Neuronal stem cell (in vitro differentiated cells): ENCODE results near the gene STN1.

Experiments used
- DNase-seq: peaks from one replicate; pipeline ENCODE4 v3.0.0-alpha.2; 2013; ENCODE audit warnings: low spot score
- H2AFZ ChIP-seq: one replicate; pipeline ENCODE4 v1.6.1; 2013; ENCODE audit warnings: mild to moderate bottlenecking, low read length, inconsistent platforms
- H2AK5ac ChIP-seq: 2 replicates; pipeline ENCODE4 v1.6.1; 2013; ENCODE audit warnings: low read depth, mild to moderate bottlenecking, inconsistent platforms, low read length, moderate library complexity, mixed read lengths
- H2BK120ac ChIP-seq: 2 replicates; pipeline ENCODE4 v1.6.1; 2013; ENCODE audit warnings: low read depth, mild to moderate bottlenecking, inconsistent platforms, low read length, moderate library complexity, mixed read lengths
- H2BK12ac ChIP-seq: one replicate; pipeline ENCODE4 v1.6.1; 2013; ENCODE audit warnings: low read length, inconsistent platforms
- H2BK15ac ChIP-seq: 2 replicates; pipeline ENCODE4 v1.6.1; 2013; ENCODE audit warnings: mild to moderate bottlenecking, low read length, inconsistent platforms, mixed read lengths
- H2BK5ac ChIP-seq: one replicate; pipeline ENCODE4 v1.6.1; 2013; ENCODE audit warnings: inconsistent platforms, mild to moderate bottlenecking, low read length, moderate library complexity
- H3K14ac ChIP-seq: one replicate; pipeline ENCODE4 v1.6.1; 2013; ENCODE audit warnings: low read length, inconsistent platforms
- H3K18ac ChIP-seq: 2 replicates; pipeline ENCODE4 v1.6.1; 2013; ENCODE audit warnings: low read length, inconsistent platforms
- H3K23ac ChIP-seq: 2 replicates; pipeline ENCODE4 v1.6.1; 2013; ENCODE audit warnings: low read depth, mild to moderate bottlenecking, mixed read lengths, low read length, inconsistent platforms; ENCODE audit not compliant: poor library complexity
- H3K27ac ChIP-seq: replicated peaks from 3 replicates; pipeline ENCODE4 v1.5.1; 2013; ENCODE audit warnings: low read length, inconsistent platforms
- H3K27me3 ChIP-seq, 3 experiments: 2 replicates each; pipeline ENCODE4 v1.6.1; 2013; ENCODE audit warnings: low read length in 3 of 3, mild to moderate bottlenecking in 2 of 3, inconsistent platforms in 1 of 3, low read depth in 1 of 3, mixed read lengths in 1 of 3, moderate library complexity in 1 of 3; ENCODE audit not compliant: control insufficient read depth in 3 of 3, insufficient read depth in 3 of 3
- H3K36me3 ChIP-seq, 2 donors: replicated peaks in 1 of 2; 2 replicates each; pipeline ENCODE4 v1.6.1; 2013; ENCODE audit warnings: low read length in 2 of 2; ENCODE audit not compliant: control insufficient read depth in 2 of 2, insufficient read depth in 2 of 2
- H3K4ac ChIP-seq: 2 replicates; pipeline ENCODE4 v1.6.1; 2013; ENCODE audit warnings: inconsistent platforms, mild to moderate bottlenecking, low read length, moderate library complexity
- H3K4me1 ChIP-seq, 2 donors: 1 replicate in 1 of 2; 2 replicates in 1 of 2; pipeline ENCODE4 v1.6.1; 2013; ENCODE audit warnings: low read length in 2 of 2, low read depth in 1 of 2; ENCODE audit not compliant: control insufficient read depth in 2 of 2, insufficient read depth in 1 of 2
- H3K4me2 ChIP-seq: one replicate; pipeline ENCODE4 v1.6.1; 2013; ENCODE audit warnings: mild to moderate bottlenecking, low read length, inconsistent platforms; ENCODE audit not compliant: insufficient read depth, poor library complexity, severe bottlenecking
- H3K4me3 ChIP-seq, 2 donors: 2 replicates each; pipeline ENCODE4 v1.5.1; 2013; ENCODE audit warnings: low read length in 2 of 2, mild to moderate bottlenecking in 2 of 2, inconsistent platforms in 1 of 2, moderate library complexity in 1 of 2
- H3K79me1 ChIP-seq: one replicate; pipeline ENCODE4 v1.6.1; 2013; ENCODE audit warnings: low read depth, mild to moderate bottlenecking, inconsistent platforms, low read length, moderate library complexity
- H3K9ac ChIP-seq: one replicate; pipeline ENCODE4 v1.6.1; 2013; ENCODE audit warnings: mild to moderate bottlenecking, low read depth, low read length, inconsistent platforms; ENCODE audit not compliant: poor library complexity
- H3K9me3 ChIP-seq, 2 donors: replicated peaks in 1 of 2; 2 replicates each; pipeline versions ENCODE3 to v1.6.1; 2013; ENCODE audit warnings: low read length in 2 of 2, mild to moderate bottlenecking in 2 of 2, inconsistent platforms in 1 of 2, low read depth in 1 of 2, mixed read lengths in 1 of 2, moderate library complexity in 1 of 2; ENCODE audit not compliant: control insufficient read depth in 2 of 2, insufficient read depth in 1 of 2
- H4K8ac ChIP-seq: one replicate; pipeline ENCODE4 v1.6.1; 2013; ENCODE audit warnings: low read depth, mild to moderate bottlenecking, inconsistent platforms, low read length, moderate library complexity
- H4K91ac ChIP-seq: one replicate; pipeline ENCODE4 v1.6.1; 2013; ENCODE audit warnings: low read length, low read depth, mild to moderate bottlenecking, inconsistent platforms; ENCODE audit not compliant: poor library complexity
- WGBS, 2 donors: extraction: QIAGEN DNeasy Blood & Tissue Kit; methylation state at CpG; one replicate each; pipeline ENCODE4 v1.1.7; 2013; ENCODE audit warnings: missing lambda C conversion rate in 2 of 2, mixed read lengths in 1 of 2; ENCODE audit not compliant: insufficient read length in 2 of 2, insufficient replicate concordance in 1 of 2; ENCODE audit errors: extremely low coverage in 2 of 2; 5-methylcytosine and 5-hydroxymethylcytosine counted together

STN1 gene

GRCh38 chr10:103960103-103960502 lies 42.1 kb upstream of the STN1 start:
- H3K9me3 ChIP-seq, result no peaks in the 10 kb centered on the region
- H3K4me3 ChIP-seq, result no peak overlapping the region
- H2BK15ac ChIP-seq, result no peak overlapping the region
- H2AK5ac ChIP-seq, result no peak overlapping the region
- no peak overlapping the region for H2BK5ac ChIP-seq
- no peak overlapping the region for H2AFZ ChIP-seq
- H3K4me1 ChIP-seq, result peaks cover 0 to 3% of the 10 kb centered on the region in 2 donors
- H3K4me2 ChIP-seq, result no peak overlapping the region
- no peak overlapping the region for H3K14ac ChIP-seq
- H3K36me3 ChIP-seq, result no peaks in the 10 kb centered on the region
- no peaks in the 10 kb centered on the region for H3K79me1 ChIP-seq
- H3K9ac ChIP-seq, result no peak overlapping the region
- DNase-seq, result no peak
- H2BK120ac ChIP-seq, result no peak overlapping the region
- no peak overlapping the region for H3K4ac ChIP-seq
- H3K27me3 ChIP-seq, result no peaks in the 10 kb centered on the region
- H3K23ac ChIP-seq, result no peak overlapping the region
- 100% methylated on average over 2 of the region's 3 CpGs; no CpG with 5 or more reads in 1 of the 2 donors for WGBS, 2 donors
- no peak overlapping the region for H4K91ac ChIP-seq
- no peak overlapping the region for H3K27ac ChIP-seq
- no peak overlapping the region for H3K18ac ChIP-seq
- no peak overlapping the region for H4K8ac ChIP-seq
- H2BK12ac ChIP-seq, result no peak overlapping the region

- H2BK5ac ChIP-seq, result no peak overlapping the region
- H3K27ac ChIP-seq, result no peak overlapping the region
- H3K79me1 ChIP-seq, result no peaks in the 10 kb centered on the region
- H3K4me1 ChIP-seq, result peaks cover 0 to 3% of the 10 kb centered on the region in 2 donors
- no peak overlapping the region for H2BK12ac ChIP-seq
- no CpG with 5 or more reads among the region's 2 CpGs for WGBS, 2 donors
- H3K4ac ChIP-seq, result no peak overlapping the region
- H3K18ac ChIP-seq, result no peak overlapping the region
- H2BK15ac ChIP-seq, result no peak overlapping the region
- no peaks in the 10 kb centered on the region for H3K36me3 ChIP-seq
- no peak overlapping the region for H4K8ac ChIP-seq
- no peak overlapping the region for H3K4me2 ChIP-seq
- no peaks in the 10 kb centered on the region for H3K27me3 ChIP-seq
- no peaks in the 10 kb centered on the region for H3K9me3 ChIP-seq
- no peak overlapping the region for H4K91ac ChIP-seq
- no peak overlapping the region for H2BK120ac ChIP-seq
- H3K23ac ChIP-seq, result no peak overlapping the region
- no peak overlapping the region for H2AFZ ChIP-seq
- H3K9ac ChIP-seq, result no peak overlapping the region
- DNase-seq, result no peak
- H3K4me3 ChIP-seq, result no peak overlapping the region
- no peak overlapping the region for H3K14ac ChIP-seq
- H2AK5ac ChIP-seq, result no peak overlapping the region
These were observed 41.0 kb upstream of the STN1 start for GRCh38 chr10:103958996-103959395.

GRCh38 chr10:103954543-103954942 lies 36.6 kb upstream of the STN1 start:
- H3K23ac ChIP-seq, result no peak overlapping the region
- H2BK15ac ChIP-seq, result no peak overlapping the region
- H2AFZ ChIP-seq, result no peak overlapping the region
- no peak overlapping the region for H4K8ac ChIP-seq
- no peak overlapping the region for H2AK5ac ChIP-seq
- H2BK5ac ChIP-seq, result no peak overlapping the region
- no peak overlapping the region for H3K18ac ChIP-seq
- H3K4me2 ChIP-seq, result no peak overlapping the region
- H3K9ac ChIP-seq, result no peak overlapping the region
- H3K79me1 ChIP-seq, result no peaks in the 10 kb centered on the region
- DNase-seq, result no peak
- no peaks in the 10 kb centered on the region for H3K36me3 ChIP-seq
- no peak overlapping the region for H2BK120ac ChIP-seq
- no peaks in the 10 kb centered on the region for H3K9me3 ChIP-seq
- H3K27me3 ChIP-seq, result no peaks in the 10 kb centered on the region
- peaks cover 2 to 3% of the 10 kb centered on the region in 2 donors for H3K4me1 ChIP-seq
- H3K4me3 ChIP-seq, result no peak overlapping the region
- no peak overlapping the region for H2BK12ac ChIP-seq
- H4K91ac ChIP-seq, result no peak overlapping the region
- no peak overlapping the region for H3K14ac ChIP-seq
- H3K4ac ChIP-seq, result no peak overlapping the region
- no CpG with 5 or more reads among the region's 1 CpG for WGBS, 2 donors
- no peak overlapping the region for H3K27ac ChIP-seq

- no peaks in the 10 kb centered on the region for H3K36me3 ChIP-seq
- no peak overlapping the region for H4K91ac ChIP-seq
- H2BK15ac ChIP-seq, result no peak overlapping the region
- H3K27ac ChIP-seq, result no peak overlapping the region
- H2BK5ac ChIP-seq, result no peak overlapping the region
- no peak for DNase-seq
- H3K23ac ChIP-seq, result no peak overlapping the region
- H3K9me3 ChIP-seq, result no peaks in the 10 kb centered on the region
- H3K18ac ChIP-seq, result no peak overlapping the region
- no peak overlapping the region for H3K4me2 ChIP-seq
- H3K14ac ChIP-seq, result no peak overlapping the region
- peaks cover 0 to under 1% (median 0%) of the 10 kb centered on the region in 3 experiments for H3K27me3 ChIP-seq
- H2BK120ac ChIP-seq, result no peak overlapping the region
- no peak overlapping the region for H3K4me3 ChIP-seq
- peaks cover 2 to 3% of the 10 kb centered on the region in 2 donors for H3K4me1 ChIP-seq
- H3K4ac ChIP-seq, result no peak overlapping the region
- no peak overlapping the region for H2AK5ac ChIP-seq
- H2AFZ ChIP-seq, result peak overlapping the region; percentile 83
- H4K8ac ChIP-seq, result no peak overlapping the region
- H2BK12ac ChIP-seq, result no peak overlapping the region
- WGBS, 2 donors, result no CpG with 5 or more reads among the region's 4 CpGs
- H3K9ac ChIP-seq, result no peak overlapping the region
- no peaks in the 10 kb centered on the region for H3K79me1 ChIP-seq
These were observed 34.0 kb upstream of the STN1 start for GRCh38 chr10:103951942-103952341.
